ENCODE measurements around the gene MICA. TPM values are rescaled to one million over a fixed set of nuclear protein-coding genes. Genes with fewer than 3 reads are reported as not detected.
"Not testable (repeated sequence)": the region's sequence is repeated elsewhere in the genome, so short reads cannot be mapped to it uniquely, and the experiment has no call there.

The MICA gene
- total and polyA plus RNA-seq, 2 donors: 5.6 to 9.4 TPM

DNA sequence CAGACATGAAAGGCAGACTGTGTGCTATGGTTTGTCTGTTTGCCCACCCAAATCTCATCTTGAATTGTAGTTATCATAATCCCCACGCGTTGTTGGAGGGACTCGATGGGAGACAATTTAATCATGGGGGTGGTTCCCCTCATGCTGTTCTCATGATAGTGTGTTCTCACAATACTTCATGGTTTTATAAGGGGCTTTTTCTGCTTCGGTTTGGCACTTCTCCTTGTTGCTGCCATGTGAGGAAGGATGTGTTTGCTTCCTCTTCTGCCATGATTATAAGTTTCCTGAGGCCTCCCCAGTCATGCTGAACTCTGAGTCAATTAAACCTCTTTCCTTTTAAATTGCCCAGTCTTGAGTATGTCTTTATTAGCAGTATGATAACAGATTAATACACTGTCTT is 47.4 kb downstream of the MICA start:
- H3K36me3 ChIP-seq (ENCODE audit: control insufficient read depth in 2 of 2, insufficient read depth in 2 of 2, low read length in 1 of 2): no peaks in the 10 kb centered on the region
- H3K9me3 ChIP-seq (ENCODE audit: control insufficient read depth in 2 of 2, insufficient read depth in 1 of 2, low read length in 1 of 2): no peaks in the 10 kb centered on the region
- H3K4me1 ChIP-seq (ENCODE audit: control insufficient read depth in 2 of 2, insufficient read depth in 2 of 2, low read length in 2 of 2): no peaks in the 10 kb centered on the region
- DNase-seq (ENCODE audit: low read depth in 6 of 9, low spot score in 9 of 9): no peak
- H3K4me3 ChIP-seq (ENCODE audit: low read length in 2 of 2): no peak overlapping the region
- H3K27me3 ChIP-seq (ENCODE audit: control insufficient read depth in 2 of 2, insufficient read depth in 1 of 2, low read length in 1 of 2): peaks cover 0 to 4% of the 10 kb centered on the region in 2 donors
- H3K27ac ChIP-seq (ENCODE audit: low read depth in 1 of 2, low read length in 1 of 2): no peak overlapping the region
- WGBS: 69% methylated on average over 4 of the region's 4 CpGs

DNA sequence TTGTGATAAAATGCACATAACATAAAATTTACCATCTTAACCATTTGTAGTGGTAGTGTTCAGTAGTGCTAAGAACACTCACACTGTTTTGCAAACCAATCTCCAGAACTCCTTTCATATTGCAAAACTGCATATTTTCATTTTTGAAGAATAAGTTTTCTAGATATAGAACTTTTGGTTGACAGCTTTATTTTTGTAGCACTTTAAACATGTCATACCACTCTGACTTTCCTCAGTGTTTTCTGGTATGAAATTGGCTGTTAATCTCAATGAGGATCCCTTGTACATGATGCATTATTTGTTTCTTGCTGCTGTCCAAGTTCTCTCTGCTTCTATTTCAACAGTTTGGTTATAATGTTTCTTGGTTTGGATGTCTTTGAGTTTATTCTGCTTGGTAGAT is 49.5 kb downstream of the MICA start:
- H3K4me3 ChIP-seq (ENCODE audit: low read length in 2 of 2): no peak overlapping the region
- no peak for DNase-seq (ENCODE audit: low read depth in 6 of 9, low spot score in 9 of 9)

GRCh38 chr6:31453259-31453658 is 49.9 kb downstream of the MICA start:
- no peaks in the 10 kb centered on the region for H3K9me3 ChIP-seq (ENCODE audit: control insufficient read depth in 2 of 2, insufficient read depth in 1 of 2, low read length in 1 of 2)
- H3K4me3 ChIP-seq (ENCODE audit: low read length in 2 of 2): no peak overlapping the region
- no peak overlapping the region for H3K27ac ChIP-seq (ENCODE audit: low read depth in 1 of 2, low read length in 1 of 2)
- no peak for DNase-seq (ENCODE audit: low read depth in 6 of 9, low spot score in 9 of 9)
- no peaks in the 10 kb centered on the region for H3K4me1 ChIP-seq (ENCODE audit: control insufficient read depth in 2 of 2, insufficient read depth in 2 of 2, low read length in 2 of 2)
- H3K36me3 ChIP-seq (ENCODE audit: control insufficient read depth in 2 of 2, insufficient read depth in 2 of 2, low read length in 1 of 2): no peaks in the 10 kb centered on the region
- WGBS: 99% methylated on average over 2 of the region's 2 CpGs
- peaks cover 0 to 4% of the 10 kb centered on the region in 2 donors for H3K27me3 ChIP-seq (ENCODE audit: control insufficient read depth in 2 of 2, insufficient read depth in 1 of 2, low read length in 1 of 2)

More for the DNA sequence above, 49.5 kb downstream of the MICA start:
- no peaks in the 10 kb centered on the region for H3K4me1 ChIP-seq (ENCODE audit: control insufficient read depth in 2 of 2, insufficient read depth in 2 of 2, low read length in 2 of 2)
- no peak overlapping the region for H3K27ac ChIP-seq (ENCODE audit: low read depth in 1 of 2, low read length in 1 of 2)
- peaks cover 0 to 4% of the 10 kb centered on the region in 2 donors for H3K27me3 ChIP-seq (ENCODE audit: control insufficient read depth in 2 of 2, insufficient read depth in 1 of 2, low read length in 1 of 2)
- H3K9me3 ChIP-seq (ENCODE audit: control insufficient read depth in 2 of 2, insufficient read depth in 1 of 2, low read length in 1 of 2): no peaks in the 10 kb centered on the region
- no peaks in the 10 kb centered on the region for H3K36me3 ChIP-seq (ENCODE audit: control insufficient read depth in 2 of 2, insufficient read depth in 2 of 2, low read length in 1 of 2)

- DNase-seq (ENCODE audit: low read depth in 6 of 9, low spot score in 9 of 9); H3K9me3 ChIP-seq (ENCODE audit: control insufficient read depth in 2 of 2, insufficient read depth in 1 of 2, low read length in 1 of 2); H3K27ac ChIP-seq (ENCODE audit: low read depth in 1 of 2, low read length in 1 of 2); H3K27me3 ChIP-seq (ENCODE audit: control insufficient read depth in 2 of 2, insufficient read depth in 1 of 2, low read length in 1 of 2); H3K36me3 ChIP-seq (ENCODE audit: control insufficient read depth in 2 of 2, insufficient read depth in 2 of 2, low read length in 1 of 2); H3K4me3 ChIP-seq (ENCODE audit: low read length in 2 of 2): not testable (repeated sequence)
- H3K4me1 ChIP-seq (ENCODE audit: control insufficient read depth in 2 of 2, insufficient read depth in 2 of 2, low read length in 2 of 2): peaks cover 0 to 19% of the 10 kb centered on the region in 2 donors
- WGBS: 92% methylated on average over 5 of the region's 5 CpGs
These were observed 56.5 kb downstream of the MICA start for GRCh38 chr6:31459864-31460263.

DNA sequence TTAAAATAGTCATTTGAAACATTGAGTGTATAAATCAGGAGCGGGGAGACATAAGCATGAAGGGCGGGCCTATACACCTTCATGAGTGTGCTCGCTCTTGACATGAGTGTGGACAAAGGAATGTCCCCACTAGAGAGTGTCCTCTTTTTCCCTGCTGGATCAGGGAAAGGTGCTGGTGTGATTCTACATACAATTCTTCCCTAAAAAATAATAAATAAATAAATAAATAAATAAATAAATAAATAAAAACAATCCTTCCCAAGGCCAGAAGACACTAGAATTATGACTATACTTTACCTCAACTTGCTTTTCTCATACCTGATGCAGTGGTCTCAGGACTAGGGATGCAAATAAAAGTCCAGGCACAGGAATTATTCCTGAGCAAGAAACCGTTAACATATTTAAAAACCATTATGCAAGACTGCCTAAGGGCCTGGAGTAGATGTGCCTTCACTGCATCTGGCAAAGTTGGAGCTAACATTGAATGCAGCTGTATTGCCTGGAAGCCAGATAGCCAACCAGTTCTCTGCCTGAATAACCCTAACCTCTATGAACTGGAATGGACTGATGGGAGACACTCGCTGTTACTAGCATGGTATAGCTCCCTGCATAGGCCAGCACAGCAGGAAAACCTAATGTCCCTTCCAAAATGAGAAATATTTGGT is 57.1 kb downstream of the MICA start:
- H3K27me3 ChIP-seq (ENCODE audit: control insufficient read depth in 2 of 2, insufficient read depth in 1 of 2, low read length in 1 of 2): peaks cover 0 to 9% of the 10 kb centered on the region in 2 donors
- H3K36me3 ChIP-seq (ENCODE audit: control insufficient read depth in 2 of 2, insufficient read depth in 2 of 2, low read length in 1 of 2): peaks cover 0 to 3% of the 10 kb centered on the region in 2 donors
- 98% methylated on average over 5 of the region's 5 CpGs for WGBS
- no peak overlapping the region for H3K4me3 ChIP-seq (ENCODE audit: low read length in 2 of 2)
- no peaks in the 10 kb centered on the region for H3K9me3 ChIP-seq (ENCODE audit: control insufficient read depth in 2 of 2, insufficient read depth in 1 of 2, low read length in 1 of 2)
- no peak for DNase-seq (ENCODE audit: low read depth in 6 of 9, low spot score in 9 of 9)
- peaks cover 0 to 23% of the 10 kb centered on the region in 2 donors for H3K4me1 ChIP-seq (ENCODE audit: control insufficient read depth in 2 of 2, insufficient read depth in 2 of 2, low read length in 2 of 2)
- no peak overlapping the region for H3K27ac ChIP-seq (ENCODE audit: low read depth in 1 of 2, low read length in 1 of 2)

GRCh38 chr6:31462026-31462963 is 58.9 kb downstream of the MICA start:
- Histone ChIP-seq H3K9me3 (ENCODE audit: control insufficient read depth in 2 of 2, insufficient read depth in 1 of 2, low read length in 1 of 2) (no peaks in the 10 kb centered on the region), H3K27ac (ENCODE audit: low read depth in 1 of 2, low read length in 1 of 2) (peak overlapping the region; percentile 46 to 52), H3K27me3 (ENCODE audit: control insufficient read depth in 2 of 2, insufficient read depth in 1 of 2, low read length in 1 of 2) (peaks cover 0 to 9% of the 10 kb centered on the region in 2 donors), H3K36me3 (ENCODE audit: control insufficient read depth in 2 of 2, insufficient read depth in 2 of 2, low read length in 1 of 2) (peaks cover 0 to 3% of the 10 kb centered on the region in 2 donors), H3K4me3 (ENCODE audit: low read length in 2 of 2) (peak overlapping the region; percentile 55 to 63), H3K4me1 (ENCODE audit: control insufficient read depth in 2 of 2, insufficient read depth in 2 of 2, low read length in 2 of 2) (peaks cover 2 to 23% of the 10 kb centered on the region in 2 donors)
- no peak for DNase-seq (ENCODE audit: low read depth in 6 of 9, low spot score in 9 of 9)
- WGBS: 68% methylated on average over 11 of the region's 11 CpGs

DNA sequence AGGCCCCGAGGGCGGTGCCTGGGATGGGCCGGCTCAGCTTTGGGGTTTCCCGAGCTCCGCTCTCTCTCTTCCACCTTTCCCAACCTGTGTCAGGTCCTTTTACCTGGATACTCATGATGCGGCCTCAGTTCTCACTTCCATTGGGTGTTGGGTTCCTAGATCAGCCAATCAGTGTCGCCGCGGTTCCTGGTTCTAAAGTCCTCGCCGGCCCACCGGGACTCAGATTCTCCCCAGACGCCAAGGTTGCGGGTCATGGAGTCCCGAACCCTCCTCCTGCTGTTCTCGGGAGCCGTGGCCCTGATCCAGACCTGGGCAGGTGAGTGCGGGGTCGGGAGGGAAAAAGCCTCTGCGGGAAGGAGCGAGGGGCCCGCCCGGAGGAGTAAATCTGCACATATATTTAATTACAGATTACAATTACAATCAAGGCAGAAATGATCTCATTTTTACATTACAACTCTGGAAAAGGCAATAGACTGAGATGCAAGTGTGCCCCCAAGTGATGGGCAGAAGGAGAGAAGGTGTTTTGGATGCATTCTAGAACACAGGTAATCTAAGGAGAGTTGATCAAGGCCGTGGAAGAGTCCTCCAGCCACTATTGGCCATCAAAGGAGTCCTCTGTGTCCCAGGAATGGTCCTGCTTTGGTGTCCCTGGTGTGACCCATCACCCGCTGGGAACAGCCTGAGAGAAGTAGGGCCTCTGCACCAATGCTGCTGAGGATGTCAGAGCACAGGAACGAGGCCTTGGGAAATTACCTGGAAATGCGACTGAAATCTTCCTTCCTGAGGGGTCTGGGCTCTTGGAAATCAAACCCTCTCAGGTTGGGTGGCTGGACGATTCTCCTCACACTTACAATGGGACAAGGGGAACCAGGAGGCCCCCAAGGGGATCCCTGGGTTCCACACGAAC is 59.8 kb downstream of the MICA start:
- H3K27me3 ChIP-seq (ENCODE audit: control insufficient read depth in 2 of 2, insufficient read depth in 1 of 2, low read length in 1 of 2): peaks cover 0 to 9% of the 10 kb centered on the region in 2 donors
- 15% methylated on average over 28 of the region's 29 CpGs for WGBS
- peak overlapping the region; percentile 55 to 63 for H3K4me3 ChIP-seq (ENCODE audit: low read length in 2 of 2)
- DNase-seq (ENCODE audit: low read depth in 6 of 9, low spot score in 9 of 9): peak; percentile 50 to 89 (median 69)
- peaks cover 0 to 3% of the 10 kb centered on the region in 2 donors for H3K36me3 ChIP-seq (ENCODE audit: control insufficient read depth in 2 of 2, insufficient read depth in 2 of 2, low read length in 1 of 2)
- no peaks in the 10 kb centered on the region for H3K9me3 ChIP-seq (ENCODE audit: control insufficient read depth in 2 of 2, insufficient read depth in 1 of 2, low read length in 1 of 2)
- peaks cover 2 to 23% of the 10 kb centered on the region in 2 donors for H3K4me1 ChIP-seq (ENCODE audit: control insufficient read depth in 2 of 2, insufficient read depth in 2 of 2, low read length in 2 of 2)
- H3K27ac ChIP-seq (ENCODE audit: low read depth in 1 of 2, low read length in 1 of 2): peak overlapping the region; percentile 52 to 81

DNA sequence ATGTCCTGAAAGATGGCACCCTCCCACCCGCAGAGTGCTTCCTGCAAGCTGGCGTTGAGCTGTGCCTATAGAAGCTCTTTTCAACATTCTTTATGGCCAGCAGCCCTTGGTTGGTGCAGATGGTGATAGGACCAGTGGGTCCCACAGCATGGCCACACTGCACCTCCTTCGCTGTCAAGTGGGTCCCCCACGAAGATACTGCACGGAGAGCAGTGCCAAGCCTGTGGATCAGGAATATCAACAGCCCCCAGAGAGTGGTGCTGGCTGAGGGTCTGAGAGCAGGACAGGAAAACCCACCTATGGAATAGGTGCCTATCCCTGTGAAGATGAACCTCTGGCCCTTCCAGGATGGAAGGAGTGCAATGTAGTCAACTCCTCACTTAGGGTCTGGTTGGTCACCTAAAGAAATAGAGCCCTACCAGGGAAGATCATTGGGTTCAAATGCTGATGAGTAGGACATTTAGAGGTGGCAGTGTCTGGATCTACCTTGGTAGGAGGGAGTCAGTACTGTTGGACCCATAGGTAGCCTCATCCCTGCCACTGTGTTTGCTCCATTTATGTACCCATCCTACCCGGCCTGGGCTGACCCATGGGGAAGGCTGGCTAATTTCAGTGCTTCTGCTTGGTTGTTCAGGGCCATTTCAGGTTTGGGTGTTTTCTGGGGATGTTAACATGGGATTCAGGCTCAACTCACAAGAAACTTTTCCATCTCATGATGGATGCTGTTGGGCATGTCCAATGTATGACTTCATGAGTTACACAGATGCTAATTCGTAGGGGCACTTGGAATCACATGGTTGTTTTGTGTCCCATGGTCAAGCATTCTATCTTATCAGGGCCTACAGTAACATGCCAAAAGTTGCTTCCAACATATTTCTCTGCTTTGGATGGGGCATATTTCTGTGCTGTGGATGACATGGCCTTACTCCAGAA is 61.1 kb downstream of the MICA start:
- peak overlapping the region; percentile 55 to 63 for H3K4me3 ChIP-seq (ENCODE audit: low read length in 2 of 2)
- no peak overlapping the region for H3K27ac ChIP-seq (ENCODE audit: low read depth in 1 of 2, low read length in 1 of 2)
- 94% methylated on average over 7 of the region's 7 CpGs for WGBS
- peaks cover 0 to 3% of the 10 kb centered on the region in 2 donors for H3K36me3 ChIP-seq (ENCODE audit: control insufficient read depth in 2 of 2, insufficient read depth in 2 of 2, low read length in 1 of 2)
- DNase-seq (ENCODE audit: low read depth in 6 of 9, low spot score in 9 of 9): no peak
- H3K4me1 ChIP-seq (ENCODE audit: control insufficient read depth in 2 of 2, insufficient read depth in 2 of 2, low read length in 2 of 2): peaks cover 2 to 23% of the 10 kb centered on the region in 2 donors
- H3K9me3 ChIP-seq (ENCODE audit: control insufficient read depth in 2 of 2, insufficient read depth in 1 of 2, low read length in 1 of 2): no peaks in the 10 kb centered on the region
- peaks cover 0 to 9% of the 10 kb centered on the region in 2 donors for H3K27me3 ChIP-seq (ENCODE audit: control insufficient read depth in 2 of 2, insufficient read depth in 1 of 2, low read length in 1 of 2)

All from thymus (tissue), 11 donors.